ENCODE measurements around the gene ARMC8.
"Not testable (repeated sequence)": the region's sequence is repeated elsewhere in the genome, so short reads cannot be mapped to it uniquely, and the experiment has no call there.

The ARMC8 gene, protein sequence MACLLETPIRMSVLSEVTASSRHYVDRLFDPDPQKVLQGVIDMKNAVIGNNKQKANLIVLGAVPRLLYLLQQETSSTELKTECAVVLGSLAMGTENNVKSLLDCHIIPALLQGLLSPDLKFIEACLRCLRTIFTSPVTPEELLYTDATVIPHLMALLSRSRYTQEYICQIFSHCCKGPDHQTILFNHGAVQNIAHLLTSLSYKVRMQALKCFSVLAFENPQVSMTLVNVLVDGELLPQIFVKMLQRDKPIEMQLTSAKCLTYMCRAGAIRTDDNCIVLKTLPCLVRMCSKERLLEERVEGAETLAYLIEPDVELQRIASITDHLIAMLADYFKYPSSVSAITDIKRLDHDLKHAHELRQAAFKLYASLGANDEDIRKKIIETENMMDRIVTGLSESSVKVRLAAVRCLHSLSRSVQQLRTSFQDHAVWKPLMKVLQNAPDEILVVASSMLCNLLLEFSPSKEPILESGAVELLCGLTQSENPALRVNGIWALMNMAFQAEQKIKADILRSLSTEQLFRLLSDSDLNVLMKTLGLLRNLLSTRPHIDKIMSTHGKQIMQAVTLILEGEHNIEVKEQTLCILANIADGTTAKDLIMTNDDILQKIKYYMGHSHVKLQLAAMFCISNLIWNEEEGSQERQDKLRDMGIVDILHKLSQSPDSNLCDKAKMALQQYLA

DNA sequence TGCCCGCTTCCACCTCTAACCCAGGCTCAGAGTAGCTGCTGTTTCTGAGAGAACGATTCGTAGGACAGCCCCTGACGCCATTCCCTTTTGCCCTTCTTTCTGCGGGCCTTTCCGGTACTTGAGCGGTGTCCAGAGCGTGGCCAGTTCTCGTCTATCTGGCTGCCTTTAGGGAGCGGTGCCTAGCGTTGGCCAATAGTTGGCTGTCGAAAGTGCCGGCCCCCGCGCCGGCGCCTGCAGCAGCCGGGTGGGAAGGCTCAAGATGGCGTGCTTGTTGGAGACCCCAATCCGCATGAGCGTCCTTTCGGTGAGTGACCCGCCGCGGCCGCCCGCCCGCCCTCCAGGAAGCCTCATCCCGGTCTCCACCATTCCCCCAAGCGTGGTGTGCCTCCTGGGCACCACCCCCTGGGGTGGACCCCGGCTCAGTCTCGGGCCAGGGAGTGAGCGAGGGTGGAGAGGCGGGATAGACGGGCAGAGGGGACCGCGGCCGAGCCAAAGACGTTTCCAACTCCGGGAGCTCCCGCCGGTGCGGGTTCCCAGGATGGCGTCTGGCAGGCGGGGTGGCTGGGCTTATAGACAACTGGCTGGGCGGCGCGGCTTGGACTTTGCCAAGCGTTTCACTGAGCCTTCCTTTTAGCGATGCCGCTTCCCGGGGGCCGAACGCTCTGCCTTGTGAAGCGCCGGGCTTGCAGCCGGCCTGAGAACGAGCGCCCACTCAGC, at the start of gene ARMC8:
Gene ARMC8 (plus strand): TSS at position 6 of the 717 bp plus-strand sequence. CDS start 254 bp downstream, at position 260.
- DNase-seq: peak; percentile 97

DNA sequence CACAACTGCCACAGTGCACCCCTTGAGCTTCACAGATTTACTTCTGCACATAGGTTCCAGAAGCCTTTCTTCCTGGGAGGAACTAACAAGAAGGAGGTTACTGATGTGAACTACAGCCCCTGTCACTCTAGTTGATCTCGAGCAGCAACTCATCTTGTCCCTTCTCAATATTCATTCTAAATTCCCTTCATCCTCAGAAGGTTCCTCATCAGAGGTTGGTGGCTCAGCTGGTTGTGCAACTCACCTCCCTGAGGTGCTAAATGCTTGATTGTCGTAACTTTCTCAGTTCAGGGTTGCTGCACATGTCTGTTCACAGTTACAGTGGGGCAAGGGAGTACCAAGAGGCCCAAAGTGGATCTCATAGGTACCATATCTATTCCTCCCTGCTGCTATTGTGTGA, 49.2 kb upstream of the ARMC8 start:
- DNase-seq: no peak

DNA sequence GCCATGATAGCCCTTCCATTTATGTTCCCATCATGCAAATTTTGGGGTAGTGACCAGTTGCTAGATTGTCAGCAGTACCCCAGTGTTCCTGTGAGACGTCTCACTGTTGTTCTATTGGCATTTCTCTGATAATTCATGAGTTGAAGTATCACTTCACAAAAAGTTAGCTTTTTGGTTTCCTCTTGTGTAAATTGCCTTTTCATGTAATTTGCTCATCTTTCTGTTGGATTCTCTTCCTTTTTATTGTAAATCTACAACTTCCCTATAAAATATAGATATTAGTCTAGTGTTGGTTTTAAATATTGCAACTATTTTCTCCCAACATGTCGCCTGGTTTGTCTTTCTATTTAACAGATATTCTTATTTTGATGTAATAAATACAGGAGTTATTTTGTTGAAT, 47.4 kb upstream of the ARMC8 start:
- DNase-seq: no peak

DNA sequence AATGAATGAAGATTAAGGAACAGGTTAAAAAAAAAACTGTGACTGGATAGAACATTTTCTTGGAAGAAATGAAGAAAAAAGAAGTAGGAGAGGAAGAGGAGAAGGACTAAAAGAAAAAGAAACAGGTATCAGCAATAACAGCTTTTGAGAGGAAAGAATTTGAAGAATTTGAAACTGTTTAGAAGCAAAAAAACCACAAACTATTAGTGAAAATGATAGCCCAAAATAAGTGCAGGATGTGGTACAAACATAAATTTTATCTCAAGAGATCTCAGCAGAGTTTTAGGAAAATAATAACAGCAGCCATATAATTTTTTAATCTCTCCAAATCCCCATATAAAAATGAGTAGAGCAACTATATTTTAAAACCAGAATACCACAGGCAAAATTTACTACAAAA, 46.2 kb upstream of the ARMC8 start:
- no peak for DNase-seq

DNA sequence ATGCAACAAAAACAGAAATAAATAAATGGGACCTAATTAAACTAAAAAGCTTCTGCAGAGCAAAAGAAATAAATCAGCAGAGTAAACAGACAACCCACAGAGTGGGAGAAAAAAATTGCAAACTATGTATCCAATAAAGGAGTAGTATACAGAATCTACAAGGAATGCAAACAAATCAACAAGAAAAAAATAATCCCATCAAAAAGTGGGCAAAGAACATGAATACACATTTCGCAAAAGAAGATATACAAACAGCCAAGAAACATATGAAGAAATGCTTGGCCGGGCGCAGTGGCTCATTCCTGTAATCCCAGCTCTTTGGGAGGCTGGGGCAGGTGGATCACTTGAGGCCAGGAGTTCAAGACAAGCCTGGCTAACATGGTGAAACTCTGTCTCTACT, 44.9 kb upstream of the ARMC8 start:
- DNase-seq: not testable (repeated sequence)

DNA sequence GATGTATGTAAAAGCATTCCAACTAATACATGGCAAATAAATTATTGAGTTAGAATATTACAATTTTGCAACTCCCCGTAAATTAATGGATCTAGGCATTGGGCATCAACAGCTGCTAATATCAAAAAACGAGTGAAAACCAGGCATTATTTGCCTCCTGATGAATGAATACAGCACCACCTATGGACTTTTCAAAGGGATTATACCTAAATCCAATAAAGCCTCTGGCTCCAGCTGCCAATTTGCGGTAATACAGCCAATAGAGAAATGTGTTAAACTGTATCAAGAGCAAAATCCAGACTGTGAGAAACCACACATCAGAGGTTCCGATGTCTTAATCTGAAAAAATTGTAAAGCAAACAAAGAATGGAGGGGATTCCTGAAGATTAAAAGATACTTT, 38.6 kb upstream of the ARMC8 start:
- no peak for DNase-seq

DNA sequence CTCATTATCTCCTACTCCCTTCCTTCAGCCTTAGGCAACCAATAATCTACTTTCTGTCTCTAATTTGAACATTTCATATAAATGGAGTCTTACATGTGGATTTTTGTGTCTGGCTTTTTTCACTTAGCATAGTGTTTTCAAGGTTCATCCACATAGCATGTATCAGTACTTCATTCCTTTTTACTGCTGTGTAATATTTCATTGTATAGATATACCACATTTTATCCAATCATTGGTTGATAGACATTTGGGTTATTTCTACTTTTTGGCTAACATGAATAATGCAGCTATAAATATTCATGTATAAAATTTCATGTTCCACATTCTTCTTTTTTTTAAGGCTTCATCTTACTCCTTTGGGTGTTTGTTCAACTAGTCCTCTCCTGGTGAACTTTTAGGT, 32.6 kb upstream of the ARMC8 start:
- DNase-seq: no peak

DNA sequence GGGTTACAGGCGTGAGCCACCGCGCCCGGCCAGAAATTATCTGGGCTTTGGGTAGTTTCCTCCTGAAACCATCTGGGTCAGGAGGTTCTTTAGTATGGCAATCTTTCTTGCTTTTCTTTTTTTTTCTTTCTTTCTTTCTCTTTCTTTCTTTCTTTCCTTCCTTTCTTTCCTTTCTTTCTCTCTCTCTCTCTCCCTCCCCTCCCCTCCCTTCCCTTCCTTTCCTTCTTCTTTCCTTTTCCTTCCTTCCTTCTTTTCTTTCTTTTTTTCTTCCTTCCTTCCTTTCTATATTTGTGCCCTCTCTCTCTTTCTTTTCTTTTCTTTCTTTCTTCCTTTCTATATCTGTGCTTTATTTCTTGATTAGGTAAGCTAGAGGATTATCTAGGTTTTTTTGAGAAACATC, 29.4 kb upstream of the ARMC8 start:
- DNase-seq: no peak

DNA sequence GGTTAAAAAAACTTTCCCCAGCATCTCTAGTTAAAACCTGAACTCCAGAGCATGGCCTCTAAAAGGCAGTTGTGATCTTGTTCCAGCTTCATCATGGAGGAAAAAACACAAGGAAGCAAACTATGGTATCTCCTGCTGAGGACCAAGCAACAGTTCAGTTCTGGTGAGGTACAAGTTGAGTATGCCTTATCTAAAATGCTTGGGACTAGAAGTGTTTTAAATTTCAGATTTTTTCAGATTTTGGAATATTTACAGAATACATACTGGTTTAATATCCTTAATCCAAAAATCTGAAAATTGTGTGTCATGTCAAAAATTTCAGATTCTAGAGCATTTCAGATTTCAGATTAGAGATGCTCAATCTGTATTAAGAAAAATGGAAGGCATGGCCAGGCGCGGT, 22.0 kb upstream of the ARMC8 start:
- no peak for DNase-seq

DNA sequence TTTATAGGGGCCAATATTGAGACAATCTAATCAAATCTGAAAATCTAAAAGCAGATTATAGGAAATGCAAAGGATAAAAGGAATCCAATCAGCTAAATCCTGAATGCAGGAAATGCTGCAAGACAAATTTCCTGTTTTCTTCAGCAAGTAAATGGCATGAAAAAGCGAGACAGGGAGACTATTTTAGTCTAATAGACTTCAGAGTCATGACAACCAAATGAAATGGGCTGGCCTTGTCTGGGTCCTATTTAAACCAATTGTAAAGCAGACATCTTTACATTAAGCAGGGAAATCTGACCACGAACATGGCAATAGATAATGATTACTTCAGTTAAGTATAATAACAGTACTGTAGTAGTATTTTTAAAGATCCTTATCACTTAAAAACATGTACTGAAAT, 14.5 kb upstream of the ARMC8 start:
- no peak for DNase-seq

DNA sequence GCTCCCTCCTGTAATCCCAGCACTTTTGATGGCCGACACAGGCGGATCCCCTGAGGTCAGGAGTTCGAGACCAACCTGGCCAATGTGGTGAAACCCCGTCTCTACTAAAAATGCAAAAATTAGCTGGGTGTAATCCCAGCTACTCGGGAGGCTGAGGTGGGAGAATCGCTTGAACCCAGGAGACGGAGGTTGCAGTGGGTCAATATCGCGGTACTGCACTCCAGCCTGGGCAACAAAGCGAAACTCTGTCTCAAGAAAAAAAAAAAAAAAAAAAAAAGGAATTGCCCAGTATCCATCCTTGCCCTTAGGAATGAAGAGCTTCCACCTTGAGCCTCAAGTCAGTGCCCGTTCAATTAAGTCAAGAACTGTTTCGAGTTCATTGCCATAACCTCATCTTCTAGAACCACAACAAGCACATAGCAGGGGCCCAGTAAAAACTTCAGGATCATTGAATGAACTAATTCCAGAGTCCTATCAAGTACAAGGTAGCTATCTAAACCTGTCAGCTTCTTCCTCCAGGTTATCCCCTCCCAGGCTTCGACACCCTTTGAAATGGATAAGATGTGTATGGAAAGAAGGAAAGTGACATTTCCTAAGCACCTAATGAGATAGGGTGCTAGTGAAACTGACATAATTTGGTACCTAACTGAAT, 13.2 kb upstream of the ARMC8 start:
- DNase-seq: no peak

DNA sequence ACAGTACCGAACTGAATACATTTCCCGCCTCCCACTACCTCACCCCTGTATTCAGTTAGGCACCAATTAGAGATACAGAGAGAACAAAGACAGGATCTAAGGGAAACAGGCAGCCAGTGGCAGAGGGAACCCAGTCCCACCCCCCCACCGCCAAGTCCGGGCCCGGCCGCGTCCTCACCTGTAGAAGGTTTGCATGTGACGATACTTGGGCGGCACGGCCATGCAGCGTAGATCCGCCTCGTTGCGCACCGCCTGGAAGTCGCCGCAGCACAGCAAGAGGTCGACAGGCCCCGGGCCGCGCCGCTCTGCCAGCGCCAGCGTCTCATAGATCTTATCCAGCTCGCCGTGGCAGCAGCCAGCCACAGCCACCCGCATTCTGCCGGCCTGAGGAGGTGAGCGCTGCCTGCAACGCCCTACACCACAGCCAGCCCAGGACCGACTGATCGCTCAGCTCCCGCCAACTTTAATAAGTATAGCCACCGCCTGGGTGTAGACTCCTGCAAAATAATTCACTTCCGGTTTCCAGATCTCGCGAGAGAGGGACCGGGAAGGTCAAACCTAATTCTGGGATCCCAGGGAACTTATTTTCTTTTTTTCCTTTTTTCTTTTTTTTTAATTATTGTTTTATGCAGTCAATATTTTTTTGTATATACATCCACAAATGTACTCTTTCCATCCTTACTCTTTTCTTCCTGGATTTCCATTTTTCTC, 12.5 kb upstream of the ARMC8 start, which contains the start of gene DBR1:
Gene DBR1 (minus strand): TSS at position 501 of the 711 bp plus-strand sequence. CDS start 126 bp downstream, at position 375.
- DNase-seq: peak; percentile 97

DNA sequence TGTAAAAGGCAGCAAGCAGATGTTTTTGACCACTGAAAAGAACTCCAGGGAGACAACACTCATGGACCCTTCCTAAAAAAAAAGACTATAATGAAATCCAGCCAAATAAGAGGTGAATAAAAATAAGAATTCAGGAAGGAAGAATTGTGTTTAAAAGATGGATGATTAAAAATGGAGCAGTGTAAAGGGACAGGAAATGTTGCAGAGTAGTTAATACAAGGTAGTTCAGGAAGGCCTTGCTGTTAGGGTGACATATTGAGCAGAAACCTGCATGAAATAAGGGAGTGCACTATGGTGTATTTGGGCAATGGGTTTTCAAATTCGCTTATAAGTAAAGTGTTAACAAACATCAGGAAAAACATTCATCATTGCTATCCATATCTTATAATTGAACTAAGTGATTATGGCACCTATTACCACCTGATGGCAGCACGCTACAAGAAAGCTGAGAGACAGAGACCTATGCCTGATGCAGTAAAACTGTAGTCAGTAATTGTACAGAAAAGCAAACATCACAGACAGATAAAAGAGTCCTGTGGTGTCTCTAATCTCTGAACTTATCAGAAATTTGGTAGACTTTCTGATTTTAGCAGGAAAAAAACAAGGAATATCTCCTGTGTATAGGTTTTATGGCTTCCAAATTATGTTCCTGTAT, 6.6 kb upstream of the ARMC8 start:
- DNase-seq: peak; percentile 30

DNA sequence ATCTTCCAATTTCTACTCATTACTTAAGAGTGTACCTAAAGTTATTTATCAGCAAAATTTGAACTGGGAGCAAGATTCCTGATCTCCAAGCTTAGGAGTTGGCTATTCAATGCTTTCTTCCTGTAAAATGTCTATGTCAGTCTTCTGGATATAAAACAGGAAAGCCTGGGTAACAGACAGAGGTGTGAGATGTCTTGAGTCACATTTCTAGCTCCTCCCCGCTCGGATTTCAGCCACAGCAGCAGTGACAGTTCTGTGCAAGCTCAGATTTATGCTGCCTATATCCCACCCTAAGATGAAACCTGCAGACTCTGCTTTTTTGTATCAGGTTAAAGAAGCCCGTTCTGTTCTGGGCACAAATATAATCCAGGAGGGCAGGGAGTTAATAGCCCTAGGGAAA, 2.1 kb upstream of the ARMC8 start:
- no peak for DNase-seq

DNA sequence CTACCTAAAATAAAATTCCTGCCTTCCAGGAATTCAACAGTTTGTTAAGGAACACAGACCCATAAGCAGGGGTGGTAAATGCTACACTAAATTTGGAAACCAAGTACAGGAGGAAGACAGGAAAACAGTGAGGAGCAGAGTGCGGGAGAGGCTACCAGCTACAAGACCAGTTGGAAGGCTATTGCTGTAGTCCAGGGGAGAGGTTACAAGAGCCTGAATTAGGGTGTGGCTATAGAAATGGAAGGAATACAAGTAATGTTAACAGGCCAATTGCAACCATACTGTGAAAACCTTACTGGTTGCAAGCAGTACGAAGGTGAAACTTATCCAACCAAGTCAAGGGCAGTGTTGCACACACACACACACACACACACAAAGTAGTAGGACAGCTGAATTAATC, 880 bp upstream of the ARMC8 start:
- peak; percentile 14 for DNase-seq

DNA sequence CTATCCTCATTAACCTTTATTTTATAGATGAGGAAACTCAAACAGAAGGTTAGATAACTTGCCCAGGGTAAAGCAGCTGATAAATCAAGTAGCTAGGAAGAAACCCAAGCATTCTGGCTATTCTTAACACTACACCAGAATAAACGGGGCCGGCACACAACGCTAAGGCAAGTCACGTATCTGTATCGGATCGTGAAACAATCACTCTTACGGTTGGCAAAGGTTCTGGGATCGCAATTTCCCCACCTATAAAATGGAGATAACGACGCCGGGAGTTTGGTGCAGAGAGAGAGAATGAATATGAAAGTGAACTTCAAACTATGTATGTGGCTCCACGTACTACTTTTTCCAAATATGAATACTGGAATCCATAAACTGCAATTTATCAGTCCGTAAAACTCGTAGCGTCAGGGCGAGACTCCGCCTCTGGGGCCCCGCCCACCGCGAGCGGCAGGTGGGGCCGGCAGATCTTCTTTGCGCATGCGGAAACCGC, 252 bp upstream of the ARMC8 start:
- DNase-seq: no peak

DNA sequence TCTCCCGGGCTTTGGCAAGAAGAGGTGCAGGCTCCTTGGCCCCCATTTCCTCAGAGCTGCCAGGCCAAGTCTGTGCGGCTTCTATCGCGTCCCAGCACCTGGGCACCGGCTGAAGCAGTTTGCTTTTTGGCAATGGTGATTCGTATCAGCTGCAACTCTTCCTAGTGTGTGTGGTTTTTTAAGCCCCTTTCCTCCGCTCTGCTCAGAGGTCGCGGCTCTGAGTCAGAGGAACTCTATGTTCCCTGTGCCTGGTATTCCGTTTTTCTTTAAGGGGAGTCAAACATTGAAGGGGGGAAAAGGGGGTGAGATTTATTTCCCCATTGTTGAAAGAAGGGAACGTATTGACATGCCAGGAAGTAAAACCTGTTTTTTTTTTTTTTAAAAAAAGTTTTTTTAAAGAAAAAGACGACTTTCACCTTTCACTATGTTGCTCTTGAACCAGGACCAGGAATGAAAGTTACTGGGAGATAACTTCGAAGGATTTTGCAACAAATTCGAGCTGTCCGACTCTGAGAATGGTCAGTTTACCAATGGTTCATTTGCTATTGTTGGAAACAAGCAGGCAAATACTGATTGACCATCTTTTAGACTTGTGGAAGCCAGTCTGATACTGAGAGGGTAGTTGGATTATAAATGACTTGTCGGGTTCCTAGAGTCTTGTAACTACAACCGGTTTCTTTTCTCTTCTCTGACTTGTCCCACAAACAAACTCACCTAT, 1.1 kb downstream of the ARMC8 start:
- no peak for DNase-seq

DNA sequence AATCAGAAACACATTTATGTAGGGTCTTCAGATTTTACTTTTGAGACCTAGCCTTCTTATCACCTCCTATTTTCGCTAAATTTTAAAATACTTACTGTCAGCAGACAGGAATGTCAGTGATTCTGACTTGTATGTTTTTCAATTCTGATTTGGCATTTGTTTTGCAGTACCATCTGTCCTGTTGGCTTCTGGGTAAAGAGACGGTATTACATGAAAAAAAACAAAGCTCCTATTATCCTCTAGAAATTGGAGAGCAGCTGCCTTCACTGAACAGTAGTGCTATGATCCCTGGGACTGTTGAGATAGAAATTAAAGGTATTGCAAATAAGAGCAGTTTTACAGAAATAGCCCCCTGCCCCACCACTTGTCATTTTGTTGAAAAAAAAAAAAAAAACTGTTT, 8.4 kb downstream of the ARMC8 start:
- DNase-seq: peak; percentile 25

DNA sequence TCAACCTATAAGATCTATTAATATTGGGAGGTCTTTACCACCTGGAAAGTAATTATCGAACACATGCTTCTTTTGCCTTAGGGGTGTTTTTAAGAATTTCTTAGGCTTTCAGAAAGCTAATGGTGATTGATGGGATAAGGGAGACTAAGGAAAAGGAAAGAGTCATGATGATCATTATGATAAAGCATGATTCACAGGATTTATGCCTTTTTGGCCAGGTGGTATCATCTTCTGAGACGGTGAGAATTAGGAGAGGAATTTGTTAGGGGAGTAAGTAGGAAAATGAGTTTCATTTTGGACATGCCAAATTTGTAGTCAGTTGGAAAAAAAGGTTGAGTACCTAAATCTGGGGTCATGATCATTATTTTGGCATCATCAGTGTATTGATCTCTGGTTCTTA, 8.9 kb downstream of the ARMC8 start:
- no peak for DNase-seq

DNA sequence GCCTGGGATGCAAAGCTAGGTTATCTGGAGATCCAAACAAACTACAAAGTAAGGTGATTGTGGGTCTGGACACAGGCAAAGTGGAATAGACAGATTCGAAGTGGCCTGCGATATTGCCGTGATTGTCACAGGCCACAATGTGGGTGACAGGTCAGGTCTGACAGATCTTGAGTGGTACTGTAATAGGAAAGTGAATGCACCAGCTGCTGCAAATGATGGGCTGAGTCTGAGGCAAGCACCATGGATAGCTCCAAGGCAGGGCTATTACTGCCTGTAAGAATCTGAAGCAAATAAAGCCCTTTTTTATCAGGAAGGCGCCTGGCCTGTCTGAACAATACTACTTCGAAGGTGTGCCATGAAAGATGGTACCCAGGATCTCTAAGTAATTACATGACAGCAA, 10.0 kb downstream of the ARMC8 start:
- peak; percentile 35 for DNase-seq

DNA sequence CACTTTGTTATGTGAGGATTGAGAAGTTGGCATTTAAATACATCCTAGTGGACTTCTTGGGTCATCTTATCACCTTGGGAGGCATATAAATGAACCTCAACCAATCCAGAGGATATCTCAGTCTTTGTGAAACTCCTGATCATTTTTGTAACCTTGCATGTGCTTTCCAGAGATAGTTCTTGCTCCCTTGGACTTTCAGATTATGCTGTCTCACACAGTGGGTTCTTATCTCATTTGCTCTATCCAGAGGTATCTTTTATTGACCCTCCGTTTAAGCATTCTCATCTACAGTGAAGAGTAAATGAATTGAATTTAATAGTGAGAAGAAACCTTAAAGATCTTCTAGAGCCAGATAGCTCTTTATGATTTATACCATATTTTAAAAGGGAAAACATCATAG, 10.4 kb downstream of the ARMC8 start:
- no peak for DNase-seq

Data from eye (tissue), 1 donor.